Peyer's patch (tissue), 4 donors: ENCODE measurements around the gene HECTD4.

Source experiments
- POLR2A ChIP-seq, 2 donors: fragments of 450-650 bp; IDR thresholded peaks; one replicate each; pipeline ENCODE4 v1.5.1; 2017; ENCODE audit warnings: antibody characterized with exemption in 2 of 2, mild to moderate bottlenecking in 2 of 2, moderate library complexity in 2 of 2
- TF ChIP-seq, protein P1 (sequence below), 6 experiments: fragments of 450-650 bp in 4 of 6; fragments of 200-600 bp in 2 of 6; sonication (generic) in 1 of 6; IDR thresholded peaks; one replicate each; pipeline ENCODE4 v1.5.1; 2017 to 2019; ENCODE audit warnings: antibody characterized with exemption in 6 of 6, mild to moderate bottlenecking in 3 of 6, moderate library complexity in 1 of 6

DNA sequence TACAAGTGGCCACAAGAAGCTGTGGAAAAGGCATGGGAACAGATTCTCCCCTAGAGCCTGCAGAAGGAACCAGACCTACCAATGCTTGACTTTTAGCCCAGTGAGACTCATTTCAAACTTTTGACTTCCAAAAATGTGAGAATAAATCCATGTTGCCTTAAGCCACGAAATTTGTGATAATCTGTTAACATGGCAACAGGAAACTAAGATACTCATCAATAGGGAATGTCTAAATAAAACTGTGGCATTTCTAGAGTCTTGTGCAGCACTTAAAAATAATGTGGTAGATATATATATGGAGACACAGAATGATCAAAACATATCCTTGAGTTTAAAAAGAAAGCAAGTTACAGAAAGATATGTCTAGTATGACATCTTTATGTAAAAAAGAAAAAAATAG, 12.0 kb downstream of the HECTD4 start:
- TF ChIP-seq, protein P1, sequence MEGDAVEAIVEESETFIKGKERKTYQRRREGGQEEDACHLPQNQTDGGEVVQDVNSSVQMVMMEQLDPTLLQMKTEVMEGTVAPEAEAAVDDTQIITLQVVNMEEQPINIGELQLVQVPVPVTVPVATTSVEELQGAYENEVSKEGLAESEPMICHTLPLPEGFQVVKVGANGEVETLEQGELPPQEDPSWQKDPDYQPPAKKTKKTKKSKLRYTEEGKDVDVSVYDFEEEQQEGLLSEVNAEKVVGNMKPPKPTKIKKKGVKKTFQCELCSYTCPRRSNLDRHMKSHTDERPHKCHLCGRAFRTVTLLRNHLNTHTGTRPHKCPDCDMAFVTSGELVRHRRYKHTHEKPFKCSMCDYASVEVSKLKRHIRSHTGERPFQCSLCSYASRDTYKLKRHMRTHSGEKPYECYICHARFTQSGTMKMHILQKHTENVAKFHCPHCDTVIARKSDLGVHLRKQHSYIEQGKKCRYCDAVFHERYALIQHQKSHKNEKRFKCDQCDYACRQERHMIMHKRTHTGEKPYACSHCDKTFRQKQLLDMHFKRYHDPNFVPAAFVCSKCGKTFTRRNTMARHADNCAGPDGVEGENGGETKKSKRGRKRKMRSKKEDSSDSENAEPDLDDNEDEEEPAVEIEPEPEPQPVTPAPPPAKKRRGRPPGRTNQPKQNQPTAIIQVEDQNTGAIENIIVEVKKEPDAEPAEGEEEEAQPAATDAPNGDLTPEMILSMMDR (IDR thresholded peaks at IDR 0.05), result no peak
- TF ChIP-seq POLR2A (IDR thresholded peaks at IDR 0.05), result no peak
